Measurements from ENCODE around the gene PRR3. TPM values are rescaled to one million over a fixed set of nuclear protein-coding genes. Genes with fewer than 3 reads are reported as not detected.

PRR3 gene
- total and polyA plus RNA-seq, 9 of the 15 experiments (the other 6 are each of a cell fraction or from before 2014, with no cell fraction given), result 23.5 to 59.6 (median 28.8) TPM

DNA sequence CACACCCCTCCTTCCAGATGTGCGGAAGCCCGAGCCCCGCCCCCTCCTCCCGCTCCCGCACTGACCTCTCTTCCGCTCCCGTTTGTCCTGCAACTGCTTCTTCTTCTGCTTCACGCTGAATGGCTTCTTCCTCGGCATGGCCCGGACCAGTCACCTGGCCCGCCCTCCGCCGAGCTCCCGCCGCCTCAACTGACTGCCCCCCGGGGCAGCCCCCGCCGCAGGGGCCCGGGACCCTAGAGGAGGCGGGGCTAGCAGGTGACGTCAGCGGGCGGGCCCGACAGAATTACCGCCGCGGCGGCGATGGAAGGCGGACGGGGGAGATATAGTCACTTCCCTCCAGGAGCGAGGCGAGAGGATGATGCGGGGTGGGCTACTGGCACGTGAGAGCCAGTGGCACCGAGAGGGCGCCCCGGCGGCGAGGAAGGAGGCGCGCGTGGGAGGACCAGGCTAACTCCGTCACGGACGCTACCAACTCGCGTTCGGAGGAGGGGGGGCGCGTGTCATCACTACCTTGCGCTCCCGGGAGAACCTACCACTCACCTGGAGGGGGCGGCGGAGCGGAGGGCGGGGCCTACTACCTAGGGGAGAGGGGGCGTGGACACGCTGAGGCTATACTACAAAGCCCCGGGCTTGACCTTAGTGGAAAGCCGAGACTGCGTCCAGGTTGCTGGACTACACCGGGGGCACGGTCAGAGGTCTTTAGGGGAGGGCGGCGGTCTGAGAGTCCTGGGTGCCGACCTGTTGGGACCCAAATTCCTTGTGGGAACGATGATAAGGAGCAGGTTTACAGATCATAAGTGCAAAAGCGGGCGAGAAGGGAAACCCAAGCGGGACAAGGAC, 809 bp upstream of the PRR3 start, which contains the start of gene GNL1 (continued):
- TF ChIP-seq, protein P1, sequence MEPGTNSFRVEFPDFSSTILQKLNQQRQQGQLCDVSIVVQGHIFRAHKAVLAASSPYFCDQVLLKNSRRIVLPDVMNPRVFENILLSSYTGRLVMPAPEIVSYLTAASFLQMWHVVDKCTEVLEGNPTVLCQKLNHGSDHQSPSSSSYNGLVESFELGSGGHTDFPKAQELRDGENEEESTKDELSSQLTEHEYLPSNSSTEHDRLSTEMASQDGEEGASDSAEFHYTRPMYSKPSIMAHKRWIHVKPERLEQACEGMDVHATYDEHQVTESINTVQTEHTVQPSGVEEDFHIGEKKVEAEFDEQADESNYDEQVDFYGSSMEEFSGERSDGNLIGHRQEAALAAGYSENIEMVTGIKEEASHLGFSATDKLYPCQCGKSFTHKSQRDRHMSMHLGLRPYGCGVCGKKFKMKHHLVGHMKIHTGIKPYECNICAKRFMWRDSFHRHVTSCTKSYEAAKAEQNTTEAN (CRISPR knock-in tag; IDR thresholded peaks at IDR 0.05), result peak; percentile 72; the same call in 1 of the 2 replicates
- peak; percentile 27; the same call in 1 of the 2 replicates for TF ChIP-seq MTA2 (IDR thresholded peaks at IDR 0.05; ENCODE audit: low read depth)
- TF ChIP-seq DACH1 (IDR thresholded peaks at IDR 0.05; ENCODE audit: partially characterized antibody), result no peak
- peak; percentile 74; the same call in 1 of the 2 replicates for TF ChIP-seq RNF2 (IDR thresholded peaks at IDR 0.05)
- TF ChIP-seq, protein P2, sequence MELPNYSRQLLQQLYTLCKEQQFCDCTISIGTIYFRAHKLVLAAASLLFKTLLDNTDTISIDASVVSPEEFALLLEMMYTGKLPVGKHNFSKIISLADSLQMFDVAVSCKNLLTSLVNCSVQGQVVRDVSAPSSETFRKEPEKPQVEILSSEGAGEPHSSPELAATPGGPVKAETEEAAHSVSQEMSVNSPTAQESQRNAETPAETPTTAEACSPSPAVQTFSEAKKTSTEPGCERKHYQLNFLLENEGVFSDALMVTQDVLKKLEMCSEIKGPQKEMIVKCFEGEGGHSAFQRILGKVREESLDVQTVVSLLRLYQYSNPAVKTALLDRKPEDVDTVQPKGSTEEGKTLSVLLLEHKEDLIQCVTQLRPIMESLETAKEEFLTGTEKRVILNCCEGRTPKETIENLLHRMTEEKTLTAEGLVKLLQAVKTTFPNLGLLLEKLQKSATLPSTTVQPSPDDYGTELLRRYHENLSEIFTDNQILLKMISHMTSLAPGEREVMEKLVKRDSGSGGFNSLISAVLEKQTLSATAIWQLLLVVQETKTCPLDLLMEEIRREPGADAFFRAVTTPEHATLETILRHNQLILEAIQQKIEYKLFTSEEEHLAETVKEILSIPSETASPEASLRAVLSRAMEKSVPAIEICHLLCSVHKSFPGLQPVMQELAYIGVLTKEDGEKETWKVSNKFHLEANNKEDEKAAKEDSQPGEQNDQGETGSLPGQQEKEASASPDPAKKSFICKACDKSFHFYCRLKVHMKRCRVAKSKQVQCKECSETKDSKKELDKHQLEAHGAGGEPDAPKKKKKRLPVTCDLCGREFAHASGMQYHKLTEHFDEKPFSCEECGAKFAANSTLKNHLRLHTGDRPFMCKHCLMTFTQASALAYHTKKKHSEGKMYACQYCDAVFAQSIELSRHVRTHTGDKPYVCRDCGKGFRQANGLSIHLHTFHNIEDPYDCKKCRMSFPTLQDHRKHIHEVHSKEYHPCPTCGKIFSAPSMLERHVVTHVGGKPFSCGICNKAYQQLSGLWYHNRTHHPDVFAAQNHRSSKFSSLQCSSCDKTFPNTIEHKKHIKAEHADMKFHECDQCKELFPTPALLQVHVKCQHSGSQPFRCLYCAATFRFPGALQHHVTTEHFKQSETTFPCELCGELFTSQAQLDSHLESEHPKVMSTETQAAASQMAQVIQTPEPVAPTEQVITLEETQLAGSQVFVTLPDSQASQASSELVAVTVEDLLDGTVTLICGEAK (IDR thresholded peaks at IDR 0.05), result no peak
- TF ChIP-seq, protein P2 (CRISPR knock-in tag; IDR thresholded peaks at IDR 0.05), result peak; percentile 39; the same call in 1 of the 2 replicates
- TF ChIP-seq, protein P3, sequence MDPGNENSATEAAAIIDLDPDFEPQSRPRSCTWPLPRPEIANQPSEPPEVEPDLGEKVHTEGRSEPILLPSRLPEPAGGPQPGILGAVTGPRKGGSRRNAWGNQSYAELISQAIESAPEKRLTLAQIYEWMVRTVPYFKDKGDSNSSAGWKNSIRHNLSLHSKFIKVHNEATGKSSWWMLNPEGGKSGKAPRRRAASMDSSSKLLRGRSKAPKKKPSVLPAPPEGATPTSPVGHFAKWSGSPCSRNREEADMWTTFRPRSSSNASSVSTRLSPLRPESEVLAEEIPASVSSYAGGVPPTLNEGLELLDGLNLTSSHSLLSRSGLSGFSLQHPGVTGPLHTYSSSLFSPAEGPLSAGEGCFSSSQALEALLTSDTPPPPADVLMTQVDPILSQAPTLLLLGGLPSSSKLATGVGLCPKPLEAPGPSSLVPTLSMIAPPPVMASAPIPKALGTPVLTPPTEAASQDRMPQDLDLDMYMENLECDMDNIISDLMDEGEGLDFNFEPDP (CRISPR knock-in tag; IDR thresholded peaks at IDR 0.05), result no peak
- TF ChIP-seq NFXL1 (CRISPR knock-in tag; IDR thresholded peaks at IDR 0.05), result no peak
- TF ChIP-seq, protein P4, sequence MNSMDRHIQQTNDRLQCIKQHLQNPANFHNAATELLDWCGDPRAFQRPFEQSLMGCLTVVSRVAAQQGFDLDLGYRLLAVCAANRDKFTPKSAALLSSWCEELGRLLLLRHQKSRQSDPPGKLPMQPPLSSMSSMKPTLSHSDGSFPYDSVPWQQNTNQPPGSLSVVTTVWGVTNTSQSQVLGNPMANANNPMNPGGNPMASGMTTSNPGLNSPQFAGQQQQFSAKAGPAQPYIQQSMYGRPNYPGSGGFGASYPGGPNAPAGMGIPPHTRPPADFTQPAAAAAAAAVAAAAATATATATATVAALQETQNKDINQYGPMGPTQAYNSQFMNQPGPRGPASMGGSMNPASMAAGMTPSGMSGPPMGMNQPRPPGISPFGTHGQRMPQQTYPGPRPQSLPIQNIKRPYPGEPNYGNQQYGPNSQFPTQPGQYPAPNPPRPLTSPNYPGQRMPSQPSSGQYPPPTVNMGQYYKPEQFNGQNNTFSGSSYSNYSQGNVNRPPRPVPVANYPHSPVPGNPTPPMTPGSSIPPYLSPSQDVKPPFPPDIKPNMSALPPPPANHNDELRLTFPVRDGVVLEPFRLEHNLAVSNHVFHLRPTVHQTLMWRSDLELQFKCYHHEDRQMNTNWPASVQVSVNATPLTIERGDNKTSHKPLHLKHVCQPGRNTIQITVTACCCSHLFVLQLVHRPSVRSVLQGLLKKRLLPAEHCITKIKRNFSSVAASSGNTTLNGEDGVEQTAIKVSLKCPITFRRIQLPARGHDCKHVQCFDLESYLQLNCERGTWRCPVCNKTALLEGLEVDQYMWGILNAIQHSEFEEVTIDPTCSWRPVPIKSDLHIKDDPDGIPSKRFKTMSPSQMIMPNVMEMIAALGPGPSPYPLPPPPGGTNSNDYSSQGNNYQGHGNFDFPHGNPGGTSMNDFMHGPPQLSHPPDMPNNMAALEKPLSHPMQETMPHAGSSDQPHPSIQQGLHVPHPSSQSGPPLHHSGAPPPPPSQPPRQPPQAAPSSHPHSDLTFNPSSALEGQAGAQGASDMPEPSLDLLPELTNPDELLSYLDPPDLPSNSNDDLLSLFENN (IDR thresholded peaks at IDR 0.05; ENCODE audit: low read depth in 2 of 2, low read length in 2 of 2), result peak in 1 of 2 experiments; percentile 67; a peak in 1 of 4 replicates
- TF ChIP-seq TRIM24 (IDR thresholded peaks at IDR 0.05), result 0 out of 4 replicates have a peak, but pooled peaks of 1 of the 2 experiments have one; percentile 35
